Measurements from ENCODE around the gene HBS1L. TPM values are rescaled to one million over a fixed set of nuclear protein-coding genes. Genes with fewer than 3 reads are reported as not detected.

Gene HBS1L
- total RNA-seq, 3 donors from 2014 or later (not counting 1 experiment from before 2014, with no cell fraction given): 75.3 to 82.2 (median 80.1) TPM

DNA sequence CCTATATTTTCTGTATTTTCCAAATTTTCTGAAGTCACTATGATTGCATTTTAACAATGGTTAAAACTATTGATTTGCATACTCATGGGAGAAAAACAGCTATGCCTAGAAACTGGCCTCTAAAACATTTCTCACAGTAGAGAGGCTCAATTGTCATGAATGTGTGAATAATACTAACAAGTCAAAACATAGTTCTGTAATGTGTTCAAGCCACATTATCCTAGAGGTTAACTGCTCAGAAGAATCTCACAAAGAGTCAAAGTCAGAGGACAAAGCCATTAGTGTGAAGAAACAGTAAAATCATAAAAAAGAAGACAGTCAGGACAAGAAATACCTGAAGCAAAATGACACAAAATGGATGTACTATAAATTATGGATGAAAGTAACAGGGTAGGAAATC lies 92.2 kb downstream of the HBS1L start:
- Histone ChIP-seq H3K4me1 (ENCODE audit: control insufficient read depth, insufficient read depth, low read length) (no peaks in the 10 kb centered on the region), H3K4me3 (ENCODE audit: low read length) (no peak overlapping the region), H3K9me3 (ENCODE audit: control insufficient read depth, insufficient read depth, low read length) (no peaks in the 10 kb centered on the region), H3K36me3 (ENCODE audit: control insufficient read depth, insufficient read depth, low read length) (peaks cover 30% of the 10 kb centered on the region), H3K27ac (ENCODE audit: low read length) (no peak overlapping the region), H3K27me3 (ENCODE audit: control insufficient read depth, insufficient read depth, low read length) (no peaks in the 10 kb centered on the region)
- H3K27me3 Mint-ChIP-seq (ENCODE audit: low read depth in 2 of 2): no peaks in the 10 kb centered on the region
- H3K9me3 Mint-ChIP-seq: no peaks in the 10 kb centered on the region
- no peak overlapping the region for H3K4me3 Mint-ChIP-seq
- TF ChIP-seq, protein P1, sequence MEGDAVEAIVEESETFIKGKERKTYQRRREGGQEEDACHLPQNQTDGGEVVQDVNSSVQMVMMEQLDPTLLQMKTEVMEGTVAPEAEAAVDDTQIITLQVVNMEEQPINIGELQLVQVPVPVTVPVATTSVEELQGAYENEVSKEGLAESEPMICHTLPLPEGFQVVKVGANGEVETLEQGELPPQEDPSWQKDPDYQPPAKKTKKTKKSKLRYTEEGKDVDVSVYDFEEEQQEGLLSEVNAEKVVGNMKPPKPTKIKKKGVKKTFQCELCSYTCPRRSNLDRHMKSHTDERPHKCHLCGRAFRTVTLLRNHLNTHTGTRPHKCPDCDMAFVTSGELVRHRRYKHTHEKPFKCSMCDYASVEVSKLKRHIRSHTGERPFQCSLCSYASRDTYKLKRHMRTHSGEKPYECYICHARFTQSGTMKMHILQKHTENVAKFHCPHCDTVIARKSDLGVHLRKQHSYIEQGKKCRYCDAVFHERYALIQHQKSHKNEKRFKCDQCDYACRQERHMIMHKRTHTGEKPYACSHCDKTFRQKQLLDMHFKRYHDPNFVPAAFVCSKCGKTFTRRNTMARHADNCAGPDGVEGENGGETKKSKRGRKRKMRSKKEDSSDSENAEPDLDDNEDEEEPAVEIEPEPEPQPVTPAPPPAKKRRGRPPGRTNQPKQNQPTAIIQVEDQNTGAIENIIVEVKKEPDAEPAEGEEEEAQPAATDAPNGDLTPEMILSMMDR (IDR thresholded peaks at IDR 0.05): no peak
- intact Hi-C loops (cut with micrococcal nuclease): no loop called here
- no peak overlapping the region for H3K27ac Mint-ChIP-seq
- DNase-seq (no peak), ATAC-seq (no peak)
- H3K4me1 Mint-ChIP-seq: peaks cover 0 to 7% of the 10 kb centered on the region in 2 donors
- peaks cover 24% of the 10 kb centered on the region for H3K36me3 Mint-ChIP-seq

- DNase-seq (no peak), ATAC-seq (peak in 1 of 3 donors; percentile 61)
- TF ChIP-seq, protein P1 (IDR thresholded peaks at IDR 0.05): no peak
- H3K9me3 ChIP-seq (ENCODE audit: control insufficient read depth, insufficient read depth, low read length): no peaks in the 10 kb centered on the region
- no peaks in the 10 kb centered on the region for H3K27me3 ChIP-seq (ENCODE audit: control insufficient read depth, insufficient read depth, low read length)
- no peak overlapping the region for H3K4me3 ChIP-seq (ENCODE audit: low read length)
- Mint-ChIP-seq H3K9me3 (no peaks in the 10 kb centered on the region), H3K4me1 (peaks cover 0 to 7% of the 10 kb centered on the region in 2 donors), H3K36me3 (peaks cover 24% of the 10 kb centered on the region), H3K27me3 (ENCODE audit: low read depth in 2 of 2) (no peaks in the 10 kb centered on the region), H3K27ac (peak overlapping the region in 1 of 2 donors; percentile 18), H3K4me3 (no peak overlapping the region)
- H3K27ac ChIP-seq (ENCODE audit: low read length): no peak overlapping the region
- 72% methylated on average over 3 of the region's 3 CpGs for WGBS (ENCODE audit: insufficient coverage)
- intact Hi-C loops (cut with micrococcal nuclease): no loop called here
- peaks cover 30% of the 10 kb centered on the region for H3K36me3 ChIP-seq (ENCODE audit: control insufficient read depth, insufficient read depth, low read length)
- H3K4me1 ChIP-seq (ENCODE audit: control insufficient read depth, insufficient read depth, low read length): no peaks in the 10 kb centered on the region
Measured at GRCh38 chr6:134961366-134961765, 93.3 kb downstream of the HBS1L start.

- Mint-ChIP-seq H3K4me1 (peaks cover 0 to 7% of the 10 kb centered on the region in 2 donors), H3K27me3 (ENCODE audit: low read depth in 2 of 2) (no peaks in the 10 kb centered on the region), H3K9me3 (no peaks in the 10 kb centered on the region), H3K27ac (no peak overlapping the region), H3K4me3 (no peak overlapping the region), H3K36me3 (peaks cover 18% of the 10 kb centered on the region)
- intact Hi-C loops (cut with micrococcal nuclease): no loop called here
- Histone ChIP-seq H3K36me3 (ENCODE audit: control insufficient read depth, insufficient read depth, low read length) (peaks cover 14% of the 10 kb centered on the region), H3K27ac (ENCODE audit: low read length) (no peak overlapping the region), H3K4me1 (ENCODE audit: control insufficient read depth, insufficient read depth, low read length) (no peaks in the 10 kb centered on the region), H3K27me3 (ENCODE audit: control insufficient read depth, insufficient read depth, low read length) (no peaks in the 10 kb centered on the region), H3K4me3 (ENCODE audit: low read length) (no peak overlapping the region), H3K9me3 (ENCODE audit: control insufficient read depth, insufficient read depth, low read length) (no peaks in the 10 kb centered on the region)
- ATAC-seq (no peak), DNase-seq (no peak)
- TF ChIP-seq, protein P1 (IDR thresholded peaks at IDR 0.05): no peak
Measured at GRCh38 chr6:134959603-134960002, 95.0 kb downstream of the HBS1L start.

DNA sequence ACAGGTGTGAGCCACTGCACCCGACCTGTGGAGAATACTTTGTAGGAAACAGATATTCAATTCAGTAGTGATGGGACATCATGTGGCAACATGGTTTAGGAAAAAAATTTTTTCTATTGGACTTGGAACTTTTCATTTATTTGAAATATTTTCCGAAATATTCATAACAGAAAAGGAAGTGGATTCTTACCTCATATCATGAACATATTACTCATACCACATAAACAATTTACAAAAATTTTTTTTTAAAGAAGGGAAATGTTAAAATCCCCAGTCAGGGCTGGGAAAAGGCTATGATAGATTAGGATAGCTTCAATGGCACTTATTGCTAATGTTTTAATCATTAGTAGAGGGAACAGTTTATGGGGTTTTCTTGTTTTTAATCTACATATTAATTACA lies 97.9 kb downstream of the HBS1L start:
- H3K9me3 ChIP-seq (ENCODE audit: control insufficient read depth, insufficient read depth, low read length): no peaks in the 10 kb centered on the region
- Mint-ChIP-seq H3K4me3 (no peak overlapping the region), H3K27me3 (ENCODE audit: low read depth in 2 of 2) (no peaks in the 10 kb centered on the region), H3K36me3 (peaks cover 10% of the 10 kb centered on the region), H3K27ac (no peak overlapping the region), H3K4me1 (peaks cover 0 to 7% of the 10 kb centered on the region in 2 donors), H3K9me3 (no peaks in the 10 kb centered on the region)
- no peak overlapping the region for H3K27ac ChIP-seq (ENCODE audit: low read length)
- H3K4me1 ChIP-seq (ENCODE audit: control insufficient read depth, insufficient read depth, low read length): no peaks in the 10 kb centered on the region
- no peaks in the 10 kb centered on the region for H3K36me3 ChIP-seq (ENCODE audit: control insufficient read depth, insufficient read depth, low read length)
- DNase-seq: no peak
- no peaks in the 10 kb centered on the region for H3K27me3 ChIP-seq (ENCODE audit: control insufficient read depth, insufficient read depth, low read length)
- intact Hi-C loops (cut with micrococcal nuclease): no loop called here
- no peak for ATAC-seq
- 90% methylated on average over 1 of the region's 2 CpGs for WGBS (ENCODE audit: insufficient coverage)
- no peak overlapping the region for H3K4me3 ChIP-seq (ENCODE audit: low read length)
- TF ChIP-seq, protein P1 (IDR thresholded peaks at IDR 0.05): no peak
